Heart right ventricle (tissue), 16 donors: ENCODE measurements around the gene BUB3. TPM values are rescaled to one million over a fixed set of nuclear protein-coding genes. Genes with fewer than 3 reads are reported as not detected.

Experiments used
- ATAC-seq, 8 donors: fragments of 200-7000 bp; cut with Tn5 transposase; one replicate each; pipeline ENCODE4 v1.9.1; 2020; ENCODE audit warnings: mild to moderate bottlenecking in 8 of 8, moderate library complexity in 8 of 8, moderate number of reproducible peaks in 1 of 8
- DNase-seq, 2 donors: peaks; one replicate each; pipeline ENCODE4 v3.0.0-alpha.2; 2020
- H3K27ac ChIP-seq, 10 donors: fragments of 200-600 bp; sonication (generic) in 2 of 10; one replicate each; pipeline versions ENCODE4 v1.5.0 to v1.8.0; 2020 to 2022; ENCODE audit warnings: mild to moderate bottlenecking in 3 of 10
- H3K27me3 ChIP-seq, 7 donors: fragments of 200-600 bp; one replicate each; pipeline ENCODE4 v1.8.0; 2021 to 2022; ENCODE audit warnings: mild to moderate bottlenecking in 2 of 7
- H3K36me3 ChIP-seq, 9 donors: fragments of 200-600 bp; sonication (generic) in 1 of 9; one replicate each; pipeline versions ENCODE4 v1.5.0 to v1.8.0; 2020 to 2022; ENCODE audit warnings: mild to moderate bottlenecking in 2 of 9
- H3K4me1 ChIP-seq, 9 donors: fragments of 200-600 bp; sonication (generic) in 1 of 9; one replicate each; pipeline versions ENCODE4 v1.5.0 to v1.8.0; 2020 to 2022; ENCODE audit warnings: mild to moderate bottlenecking in 4 of 9
- H3K4me3 ChIP-seq, 10 donors: fragments of 200-600 bp; sonication (generic) in 2 of 10; one replicate each; pipeline versions ENCODE4 v1.5.0 to v1.8.0; 2020 to 2022; ENCODE audit warnings: mild to moderate bottlenecking in 7 of 10, moderate library complexity in 2 of 10
- H3K9me3 ChIP-seq, 11 donors: fragments of 200-600 bp in 10 of 11; sonication (generic) in 2 of 11; one replicate each; pipeline versions ENCODE4 v1.5.0 to v1.8.0; 2013 to 2022; ENCODE audit warnings: mild to moderate bottlenecking in 2 of 11, control low read depth in 1 of 11, moderate library complexity in 1 of 11
- WGBS, 2 donors: extraction: QIAGEN DNeasy Blood & Tissue Kit; methylation state at CpG; one replicate each; pipeline ENCODE4 v1.1.7; 2013; ENCODE audit warnings: inconsistent platforms in 1 of 2; 5-methylcytosine and 5-hydroxymethylcytosine counted together
- intact Hi-C, 10 donors: fragments of 100-400 bp; cut with DNase I; formaldehyde crosslinking; loops; one replicate each; pipeline versions ENCODE4 v1.11.1 to v1.14.2; 2022
- polyA plus RNA-seq, 2 donors: library from polyadenylated mRNA; stranded (reverse); fragments of 200-250 nt; gene quantifications; one replicate each; pipeline ENCODE4 v1.2.3, GENCODE V29; 2013
- total RNA-seq, 10 donors: library from RNA; stranded (reverse); fragmentation: NEBNext Ultra II Directional in 3 of 10; extraction: Animal tissue kit (Norgen Biotek cat#: 25700) in 3 of 10; gene quantifications; one replicate each; pipeline versions ENCODE4 v1.2.1 to v1.2.4, GENCODE V29; 2021 to 2023
- TF ChIP-seq, protein P1 (sequence below), 9 donors: fragments of 200-600 bp; sonication (generic) in 2 of 9; IDR thresholded peaks; one replicate each; pipeline versions ENCODE4 v1.5.0 to v1.8.0; 2021 to 2022; ENCODE audit warnings: antibody characterized with exemption in 9 of 9, mild to moderate bottlenecking in 5 of 9, moderate library complexity in 1 of 9
- donor health status: Arrhythmogenic right ventricular cardiomyopathy.
- donor health status: ischemic (EF 13 %, LVEDD 7.1; RV severe dilation, severe dysfunction).
- donor health status: healthy with polysubstance abuse.
- donor health status: DM: no; HTN: yes; CAD: no.
- donor health status: DM: no; HTN: no; CAD: no.
- donor health status: ischemic (EF 25% LVEDD 6.9; RV normal size, moderate dysfunction).
- donor health status: ischemic (EF 25% LVEDD 5.7; RV mildly dilated, moderate dysfunction).
- donor health status: healthy.
- donor health status: DM: yes; HTN: yes; CAD: no.
- donor health status: Ischemic cardiomyopathy.
- donor health status: ischemic (EF 35%, LVEDD 5.7; RV mildly dilated, moderate dysfunction).
- donor health status: nonischemic (EF 11% LVEDD 7.7; RV severe dilation, severe dysfunction).
- donor health status: DM: yes; HTN: yes; CAD: no.
- donor health status: PGD.
- donor health status: ischemic (EF 29% LVEDD 5.4; RV normal size, mild dysfunction).
- donor health status: nonischemic (EF 23%, LVEDD 6.1; RV moderate dilation, normal function).

The BUB3 gene
- total and polyA plus RNA-seq, 12 donors, result 11.4 to 42.0 (median 30.4) TPM

DNA sequence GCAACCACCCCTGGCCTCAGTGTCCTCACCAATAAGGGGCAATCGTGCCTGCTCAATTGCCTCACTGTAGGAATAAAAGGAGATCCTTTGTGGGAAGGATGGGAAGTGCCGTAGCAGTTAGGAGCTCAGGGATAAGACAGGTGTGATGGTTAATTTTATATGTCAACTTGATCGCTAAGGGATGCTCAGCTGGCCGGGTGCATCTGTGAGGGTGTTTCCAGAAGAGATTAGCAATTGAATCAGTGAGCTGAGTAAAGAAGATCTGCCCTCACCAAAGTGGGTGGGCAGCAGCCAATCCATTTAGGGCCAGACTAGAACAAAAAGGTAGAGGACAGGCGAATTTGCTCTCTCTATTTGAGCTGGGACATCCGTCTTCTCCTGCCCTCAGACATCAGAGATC is 46.3 kb downstream of the BUB3 start:
- DNase-seq, result no peak
- ATAC-seq, result no peak
- no peak overlapping the region for H3K4me3 ChIP-seq
- H3K9me3 ChIP-seq, result no peaks in the 10 kb centered on the region
- H3K36me3 ChIP-seq, result no peaks in the 10 kb centered on the region
- intact Hi-C loops, result no loop called here
- H3K27ac ChIP-seq, result no peak overlapping the region
- H3K4me1 ChIP-seq, result no peaks in the 10 kb centered on the region
- WGBS, 2 donors, result 72 to 75% methylated on average over 6 of the region's 6 CpGs
- TF ChIP-seq, protein P1, sequence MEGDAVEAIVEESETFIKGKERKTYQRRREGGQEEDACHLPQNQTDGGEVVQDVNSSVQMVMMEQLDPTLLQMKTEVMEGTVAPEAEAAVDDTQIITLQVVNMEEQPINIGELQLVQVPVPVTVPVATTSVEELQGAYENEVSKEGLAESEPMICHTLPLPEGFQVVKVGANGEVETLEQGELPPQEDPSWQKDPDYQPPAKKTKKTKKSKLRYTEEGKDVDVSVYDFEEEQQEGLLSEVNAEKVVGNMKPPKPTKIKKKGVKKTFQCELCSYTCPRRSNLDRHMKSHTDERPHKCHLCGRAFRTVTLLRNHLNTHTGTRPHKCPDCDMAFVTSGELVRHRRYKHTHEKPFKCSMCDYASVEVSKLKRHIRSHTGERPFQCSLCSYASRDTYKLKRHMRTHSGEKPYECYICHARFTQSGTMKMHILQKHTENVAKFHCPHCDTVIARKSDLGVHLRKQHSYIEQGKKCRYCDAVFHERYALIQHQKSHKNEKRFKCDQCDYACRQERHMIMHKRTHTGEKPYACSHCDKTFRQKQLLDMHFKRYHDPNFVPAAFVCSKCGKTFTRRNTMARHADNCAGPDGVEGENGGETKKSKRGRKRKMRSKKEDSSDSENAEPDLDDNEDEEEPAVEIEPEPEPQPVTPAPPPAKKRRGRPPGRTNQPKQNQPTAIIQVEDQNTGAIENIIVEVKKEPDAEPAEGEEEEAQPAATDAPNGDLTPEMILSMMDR (IDR thresholded peaks at IDR 0.05), result no peak
- H3K27me3 ChIP-seq, result no peaks in the 10 kb centered on the region

DNA sequence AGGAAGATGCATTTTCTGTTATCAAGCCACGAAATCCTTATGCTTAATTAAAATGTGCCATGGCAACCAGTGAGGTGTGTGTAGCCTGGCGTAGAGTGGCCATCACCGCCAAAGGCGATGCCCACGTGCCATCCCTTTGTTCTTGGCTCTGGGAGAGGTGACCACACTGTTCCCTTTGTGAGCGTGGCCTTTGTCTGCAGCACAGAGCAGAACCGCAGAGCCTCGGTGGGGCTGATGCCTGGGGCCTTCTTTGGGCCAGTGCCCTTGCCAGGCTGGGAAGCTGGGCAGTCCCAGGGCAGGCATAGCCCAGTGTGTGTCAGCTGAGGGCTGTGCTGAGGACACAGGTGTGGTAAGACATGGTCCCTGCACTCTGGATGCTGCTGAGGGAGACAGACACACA is 48.3 kb downstream of the BUB3 start:
- TF ChIP-seq, protein P1 (IDR thresholded peaks at IDR 0.05), result no peak
- Histone ChIP-seq H3K9me3 (peaks cover 0 to 4% (median 0%) of the 10 kb centered on the region in 11 donors), H3K4me3 (no peak overlapping the region), H3K4me1 (no peaks in the 10 kb centered on the region), H3K27me3 (no peaks in the 10 kb centered on the region), H3K36me3 (no peaks in the 10 kb centered on the region), H3K27ac (no peak overlapping the region)
- no peak for ATAC-seq
- WGBS, 2 donors, result 96 to 97% methylated on average over 8 of the region's 8 CpGs
- intact Hi-C loops, result no loop called here
- no peak for DNase-seq

DNA sequence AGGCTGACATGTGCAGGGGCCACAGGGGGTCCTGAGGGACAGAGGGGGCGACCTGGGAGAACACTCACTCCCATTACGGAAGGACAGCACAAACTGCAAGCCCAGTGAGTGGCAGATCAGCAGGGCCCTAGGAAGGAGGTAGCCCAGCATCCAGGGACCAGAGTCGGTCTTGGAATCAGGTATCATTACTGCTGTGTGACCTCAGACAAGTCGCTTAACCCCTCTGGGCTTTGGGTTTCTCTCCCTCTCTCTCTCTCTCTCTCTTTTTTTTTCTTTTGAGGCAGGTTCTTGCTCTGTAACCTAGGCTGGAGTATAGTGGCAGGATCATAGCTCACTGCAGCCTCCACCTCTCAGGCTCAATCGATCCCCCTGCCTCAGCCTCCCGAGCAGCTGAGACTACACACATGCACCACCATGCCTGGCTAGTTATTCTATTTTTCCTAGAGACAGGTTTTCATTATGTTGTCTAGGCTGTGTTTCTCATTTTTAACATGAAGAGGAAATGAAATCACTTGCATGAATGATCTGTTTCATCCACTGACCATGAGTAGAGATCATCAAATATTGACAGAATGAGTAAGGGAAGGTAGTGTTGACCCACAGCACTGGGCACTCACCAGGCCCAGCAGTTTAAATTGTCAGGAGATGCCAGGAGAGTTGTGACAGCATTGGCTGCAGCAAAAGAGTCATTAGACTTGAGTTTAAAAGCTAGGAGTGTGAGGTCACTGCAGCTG is 49.4 kb downstream of the BUB3 start:
- Histone ChIP-seq H3K9me3 (peaks cover 0 to 15% (median 8%) of the 10 kb centered on the region in 11 donors), H3K4me1 (no peaks in the 10 kb centered on the region), H3K27ac (no peak overlapping the region), H3K27me3 (no peaks in the 10 kb centered on the region), H3K36me3 (no peaks in the 10 kb centered on the region), H3K4me3 (no peak overlapping the region)
- DNase-seq (no peak), ATAC-seq (no peak)
- intact Hi-C loops, result no loop called here
- TF ChIP-seq, protein P1 (IDR thresholded peaks at IDR 0.05), result no peak
- 88 to 96% methylated on average over 6 of the region's 6 CpGs for WGBS, 2 donors

DNA sequence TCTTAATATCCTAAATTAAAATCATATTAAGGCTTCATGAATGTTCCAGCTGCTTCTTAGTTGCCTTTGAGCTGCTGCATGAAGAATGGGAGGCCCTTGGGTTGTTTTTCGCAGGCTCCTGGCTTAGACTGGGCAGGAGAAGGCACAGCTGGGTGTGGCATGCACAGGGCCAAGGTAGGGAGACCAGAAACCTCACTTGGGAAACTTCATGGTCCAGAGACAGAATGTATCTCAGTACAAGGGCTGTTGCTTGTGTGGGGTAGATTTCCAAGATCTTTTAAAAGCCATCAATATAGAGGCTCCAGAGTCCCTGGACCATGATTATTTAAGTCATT is 49.9 kb downstream of the BUB3 start:
- ATAC-seq, result no peak
- Histone ChIP-seq H3K9me3 (peaks cover 0 to 19% (median 8%) of the 10 kb centered on the region in 11 donors), H3K27me3 (no peaks in the 10 kb centered on the region), H3K4me3 (no peak overlapping the region), H3K36me3 (no peaks in the 10 kb centered on the region), H3K27ac (no peak overlapping the region), H3K4me1 (no peaks in the 10 kb centered on the region)
- intact Hi-C loops, result no loop called here
- TF ChIP-seq, protein P1 (IDR thresholded peaks at IDR 0.05), result no peak
- WGBS, 2 donors, result 92 to 94% methylated on average over 1 of the region's 1 CpG
- no peak for DNase-seq
